Activated CD8-positive, alpha-beta memory T cell treated with anti-CD3 and anti-CD28 coated beads, Interleukin-2, amount 50 U/mL, for 24 hours (primary cell): ENCODE results near the gene MTHFD2L.
"Not testable (repeated sequence)": the region's sequence is repeated elsewhere in the genome, so short reads cannot be mapped to it uniquely, and the experiment has no call there.

ENCODE experiments used
- DNase-seq: peaks from one replicate; pipeline ENCODE4 v3.0.0-alpha.2; 2020; ENCODE audit errors: extremely low read depth

The MTHFD2L gene

GRCh38 chr4:74334636-74335035 lies 176.7 kb downstream of the MTHFD2L start:
- DNase-seq, result no peak

DNA sequence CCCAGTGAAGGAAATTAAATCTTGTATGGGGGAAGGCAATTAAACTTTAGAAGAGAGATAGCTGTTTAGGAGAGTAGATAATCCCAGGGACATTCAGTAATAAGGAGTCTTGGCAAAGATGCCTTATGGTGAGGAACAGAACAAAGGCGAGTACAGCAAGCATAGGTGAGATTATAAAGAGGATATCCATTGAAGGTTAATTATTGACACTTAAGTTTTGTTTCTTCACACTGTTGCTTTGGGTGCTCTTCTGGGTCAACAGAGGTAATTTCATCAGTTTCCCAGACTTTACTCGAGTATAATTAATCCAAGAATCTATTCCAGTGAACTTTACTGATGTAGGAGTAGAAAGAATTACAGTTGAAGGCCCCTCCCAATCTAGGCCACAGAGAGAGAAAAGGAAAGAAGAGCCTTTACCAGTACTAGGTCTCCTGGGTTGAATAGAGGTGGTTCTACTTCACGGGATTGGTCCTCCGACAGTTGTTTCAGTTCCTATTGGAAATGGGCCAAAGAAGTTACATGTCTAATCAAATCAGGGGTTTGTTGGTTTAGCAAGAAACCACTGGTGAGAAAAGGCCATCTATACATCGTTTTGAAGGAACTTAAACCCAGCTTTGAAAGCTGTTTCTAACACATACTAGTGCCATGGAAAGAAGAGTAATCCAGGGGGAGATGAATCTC lies 177.6 kb downstream of the MTHFD2L start:
- DNase-seq, result no peak

- DNase-seq, result no peak
Observed at GRCh38 chr4:74338792-74339333, 180.9 kb downstream of the MTHFD2L start.

DNA sequence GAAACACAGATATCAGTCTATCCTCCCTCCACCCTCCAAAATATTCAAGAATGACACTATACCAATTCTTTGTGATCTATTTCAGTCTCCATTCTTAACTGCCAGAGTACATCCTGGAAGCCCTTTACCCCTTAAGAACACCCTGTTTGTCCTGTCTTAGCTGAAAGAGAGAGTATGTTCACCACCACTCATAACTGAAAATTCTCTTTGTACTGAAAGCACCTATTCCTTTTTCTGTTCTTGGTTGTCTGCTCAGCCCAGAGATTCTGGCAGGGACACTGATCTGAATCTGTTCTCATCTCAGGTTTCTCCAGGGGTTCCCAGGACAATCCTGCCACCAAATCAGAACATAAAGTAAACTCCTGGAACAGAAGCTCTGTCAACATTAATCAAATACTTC lies 181.6 kb downstream of the MTHFD2L start:
- no peak for DNase-seq

- not testable (repeated sequence) for DNase-seq
Observed at GRCh38 chr4:74340421-74340820, 182.5 kb downstream of the MTHFD2L start.

GRCh38 chr4:74344031-74344430 lies 186.1 kb downstream of the MTHFD2L start:
- DNase-seq, result no peak
